Cardiac muscle cell (in vitro differentiated cells and primary cell): Measurements from ENCODE around the gene CSRNP3. TPM values are rescaled to one million over a fixed set of nuclear protein-coding genes. Genes with fewer than 3 reads are reported as not detected.

Experiments
- DNase-seq, 2 donors: peaks; one replicate each; pipeline versions ENCODE4 v3.0.0 to v3.0.0-alpha.2; 2010 to 2017; ENCODE audit warnings: low read depth in 1 of 2, low spot score in 1 of 2
- H3K27ac ChIP-seq: fragments of 200-600 bp; sonication (generic); 2 replicates; pipeline ENCODE4 v1.5.1; 2016
- H3K27me3 ChIP-seq: fragments of 200-600 bp; sonication (generic); 2 replicates; pipeline ENCODE4 v1.6.0; 2016; ENCODE audit warnings: control low read depth
- H3K36me3 ChIP-seq: fragments of 200-600 bp; sonication (generic); 2 replicates; pipeline ENCODE4 v1.5.1; 2016; ENCODE audit warnings: control low read depth
- H3K4me1 ChIP-seq: fragments of 200-600 bp; sonication (generic); 2 replicates; pipeline ENCODE4 v1.8.1; 2017; ENCODE audit warnings: low read depth, mild to moderate bottlenecking, mixed run types
- H3K4me3 ChIP-seq: fragments of 200-600 bp; sonication (generic); 2 replicates; pipeline ENCODE4 v1.5.1; 2016; ENCODE audit warnings: mild to moderate bottlenecking
- H3K9me3 ChIP-seq: fragments of 200-600 bp; sonication (generic); 2 replicates; pipeline ENCODE4 v1.5.1; 2017; ENCODE audit warnings: low read depth, mild to moderate bottlenecking, control low read depth
- polyA plus RNA-seq: library from polyadenylated mRNA; unstranded; fragments of >200 nt; fragmentation: Nextera tagmentation; extraction: Ambion mirVana; gene quantifications from 2 replicates; pipeline ENCODE4 v1.2.1, GENCODE V29; 2016
- total RNA-seq: library from RNA; depleted of rRNA; stranded (reverse); fragments of >200 nt; gene quantifications from 2 replicates; pipeline ENCODE4 v1.2.3, GENCODE V29; 2016
- TF ChIP-seq, protein P1 (sequence below): IDR thresholded peaks from 2 replicates; pipeline ENCODE4 v1.5.1; 2012; ENCODE audit warnings: low read depth, mild to moderate bottlenecking, low read length

CSRNP3 gene
- total and polyA plus RNA-seq, 2 experiments from 2014 or later = 11.5 to 13.8 TPM

GRCh38 chr2:165639504-165639903 is 170.0 kb downstream of the CSRNP3 start:
- peak in 1 of 2 donors; percentile 7 for DNase-seq
- Histone ChIP-seq H3K27me3 (no peaks in the 10 kb centered on the region), H3K4me3 (no peak overlapping the region), H3K9me3 (no peaks in the 10 kb centered on the region), H3K36me3 (no peaks in the 10 kb centered on the region), H3K27ac (no peak overlapping the region), H3K4me1 (peaks cover 9% of the 10 kb centered on the region)
- TF ChIP-seq, protein P1, sequence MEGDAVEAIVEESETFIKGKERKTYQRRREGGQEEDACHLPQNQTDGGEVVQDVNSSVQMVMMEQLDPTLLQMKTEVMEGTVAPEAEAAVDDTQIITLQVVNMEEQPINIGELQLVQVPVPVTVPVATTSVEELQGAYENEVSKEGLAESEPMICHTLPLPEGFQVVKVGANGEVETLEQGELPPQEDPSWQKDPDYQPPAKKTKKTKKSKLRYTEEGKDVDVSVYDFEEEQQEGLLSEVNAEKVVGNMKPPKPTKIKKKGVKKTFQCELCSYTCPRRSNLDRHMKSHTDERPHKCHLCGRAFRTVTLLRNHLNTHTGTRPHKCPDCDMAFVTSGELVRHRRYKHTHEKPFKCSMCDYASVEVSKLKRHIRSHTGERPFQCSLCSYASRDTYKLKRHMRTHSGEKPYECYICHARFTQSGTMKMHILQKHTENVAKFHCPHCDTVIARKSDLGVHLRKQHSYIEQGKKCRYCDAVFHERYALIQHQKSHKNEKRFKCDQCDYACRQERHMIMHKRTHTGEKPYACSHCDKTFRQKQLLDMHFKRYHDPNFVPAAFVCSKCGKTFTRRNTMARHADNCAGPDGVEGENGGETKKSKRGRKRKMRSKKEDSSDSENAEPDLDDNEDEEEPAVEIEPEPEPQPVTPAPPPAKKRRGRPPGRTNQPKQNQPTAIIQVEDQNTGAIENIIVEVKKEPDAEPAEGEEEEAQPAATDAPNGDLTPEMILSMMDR = no peak

DNA sequence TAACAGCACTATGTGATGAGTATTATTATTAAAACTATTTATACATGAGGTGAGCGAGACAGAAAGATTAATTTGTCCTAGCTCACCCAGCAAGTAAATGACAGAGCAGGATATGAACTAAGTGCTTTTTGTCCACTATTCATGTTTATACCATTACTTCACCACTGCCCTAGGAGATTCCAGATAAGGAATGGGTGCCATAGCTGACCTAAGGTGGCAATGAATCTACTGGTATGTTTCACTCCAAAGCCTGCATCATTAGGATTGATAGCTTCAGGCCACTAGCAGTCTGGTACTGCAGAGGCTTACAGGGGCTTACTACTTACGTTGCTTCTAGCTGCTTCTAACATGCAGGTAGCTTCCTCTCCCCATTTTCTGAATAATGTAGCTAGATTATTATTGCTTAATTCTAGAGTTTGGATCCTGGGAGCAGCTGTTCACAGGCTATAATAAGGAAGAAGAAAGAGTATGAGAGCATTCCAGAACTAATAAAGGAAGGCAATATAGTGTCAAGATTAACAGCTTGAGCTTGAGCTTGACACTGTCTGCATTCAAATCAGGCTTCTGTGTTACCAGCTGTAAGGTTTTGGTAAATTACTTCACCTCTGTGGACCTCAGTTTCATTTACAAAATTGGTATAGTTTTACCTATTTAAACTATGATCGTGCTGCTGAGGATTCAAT is 170.9 kb downstream of the CSRNP3 start:
- peak in 1 of 2 donors; percentile 1 for DNase-seq

DNA sequence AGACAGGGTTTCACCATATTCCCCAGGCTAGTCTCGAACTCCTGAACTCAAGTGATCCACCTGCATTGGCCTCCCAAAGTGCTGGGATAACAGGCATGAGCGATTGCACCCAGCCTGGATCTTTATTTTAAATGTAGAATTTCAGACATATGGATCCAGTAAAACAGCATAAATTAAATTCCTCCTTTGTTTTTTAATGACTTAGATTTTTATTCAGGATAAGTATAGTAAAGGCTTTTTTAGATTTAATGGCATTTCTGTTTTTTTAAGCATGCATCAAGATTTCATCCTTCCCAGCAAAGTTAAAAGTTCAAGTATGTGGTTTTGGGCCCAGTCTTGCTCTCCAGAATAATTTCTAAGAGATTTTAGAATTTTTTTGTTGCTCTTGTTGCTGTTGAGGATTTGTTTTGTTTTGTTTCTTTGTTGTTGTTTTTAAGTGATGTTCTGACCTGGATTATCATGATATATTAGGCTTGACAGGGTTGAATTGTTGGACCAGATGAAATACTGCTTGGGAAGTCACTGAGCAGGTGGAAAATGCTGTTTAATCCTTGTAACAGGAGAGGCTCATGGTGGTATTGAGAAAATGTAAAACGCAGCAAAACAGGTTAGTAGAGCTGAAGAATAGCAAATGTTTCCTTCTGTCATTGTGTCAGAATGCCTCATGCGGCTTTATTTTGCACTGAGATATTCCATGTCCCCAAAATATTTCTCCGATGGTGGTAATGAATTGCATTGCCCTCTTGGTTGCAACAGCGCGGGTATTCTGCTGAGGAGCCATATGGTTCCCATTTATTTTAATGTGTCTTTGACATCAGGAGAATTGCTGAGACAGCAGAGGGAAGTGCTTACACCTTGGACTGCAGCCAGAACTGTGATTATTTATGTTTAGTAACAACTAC is 176.7 kb downstream of the CSRNP3 start:
- Histone ChIP-seq H3K27me3 (no peaks in the 10 kb centered on the region), H3K4me3 (no peak overlapping the region), H3K36me3 (no peaks in the 10 kb centered on the region), H3K27ac (no peak overlapping the region), H3K4me1 (peaks cover 3% of the 10 kb centered on the region), H3K9me3 (no peaks in the 10 kb centered on the region)
- TF ChIP-seq, protein P1 = no peak
- peak; percentile 17 to 25 for DNase-seq

More for the DNA sequence above, 170.9 kb downstream of the CSRNP3 start:
- Histone ChIP-seq H3K27me3 (no peaks in the 10 kb centered on the region), H3K36me3 (no peaks in the 10 kb centered on the region), H3K27ac (no peak overlapping the region), H3K4me3 (no peak overlapping the region), H3K4me1 (peaks cover 4% of the 10 kb centered on the region), H3K9me3 (no peaks in the 10 kb centered on the region)
- TF ChIP-seq, protein P1 = no peak

DNA sequence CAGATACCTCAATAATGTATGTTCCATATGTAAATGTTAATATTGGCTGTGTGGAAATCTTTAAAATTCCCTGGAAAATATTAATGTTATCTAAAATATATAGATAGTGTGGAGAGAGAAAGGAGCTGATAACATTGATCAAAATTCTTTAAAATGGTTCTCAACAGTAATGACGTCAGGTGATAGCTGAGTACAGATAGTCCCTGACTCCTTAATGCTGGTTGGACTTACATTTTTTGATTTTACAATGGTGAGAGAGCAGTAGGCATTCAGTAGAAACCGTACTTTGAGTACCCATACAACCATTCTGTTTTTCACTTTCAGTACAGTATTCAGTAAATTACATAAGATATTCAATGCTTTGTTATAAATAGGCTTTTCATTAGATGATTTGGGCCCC is 177.9 kb downstream of the CSRNP3 start:
- no peak overlapping the region for H3K4me3 ChIP-seq
- no peaks in the 10 kb centered on the region for H3K36me3 ChIP-seq
- no peaks in the 10 kb centered on the region for H3K27me3 ChIP-seq
- no peak overlapping the region for H3K27ac ChIP-seq
- TF ChIP-seq, protein P1 = no peak
- no peak for DNase-seq
- H3K9me3 ChIP-seq = no peaks in the 10 kb centered on the region
- H3K4me1 ChIP-seq = peaks cover 3% of the 10 kb centered on the region

DNA sequence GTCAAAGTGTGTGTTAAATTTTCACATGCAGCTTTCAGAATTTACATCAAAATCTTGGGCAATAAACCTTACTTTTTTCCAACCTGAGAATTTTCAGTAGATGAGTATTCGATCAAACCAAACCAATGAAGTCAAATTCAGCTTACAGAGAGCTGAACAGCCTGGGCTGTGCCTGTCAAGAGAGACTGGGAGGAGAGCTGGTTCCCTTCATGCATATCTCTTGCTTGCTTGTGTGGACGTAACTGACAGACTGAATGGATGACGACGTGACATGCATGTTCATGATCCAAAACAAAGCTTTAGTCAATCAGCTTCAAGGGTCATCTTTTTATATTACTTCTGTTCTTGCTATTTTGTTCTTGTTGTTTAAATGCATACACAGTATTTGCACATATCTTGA is 179.3 kb downstream of the CSRNP3 start:
- no peak overlapping the region for H3K27ac ChIP-seq
- peaks cover 3% of the 10 kb centered on the region for H3K4me1 ChIP-seq
- no peak overlapping the region for H3K4me3 ChIP-seq
- peak in 1 of 2 donors; percentile 64 for DNase-seq
- TF ChIP-seq, protein P1 = no peak
- no peaks in the 10 kb centered on the region for H3K36me3 ChIP-seq
- H3K27me3 ChIP-seq = no peaks in the 10 kb centered on the region
- no peaks in the 10 kb centered on the region for H3K9me3 ChIP-seq
